Caco-2 (cell line): ENCODE measurements around the gene POLR2M. TPM values are rescaled to one million over a fixed set of nuclear protein-coding genes. Genes with fewer than 3 reads are reported as not detected.

Experiments
- BruUV-seq: library from RNA; stranded (reverse); fragments of 400-500 nt; replicated peaks from 2 replicates; lab custom pipeline; 2021; lab: Mats Ljungman, UMichigan
- CTCF ChIA-PET: fragments of 300-600 bp; sonication (Branson Sonifier 250); formaldehyde crosslinking; loops from one replicate; lab custom pipeline; 2022; ENCODE audit warnings: antibody characterized with exemption; lab: Charles Lee
- POLR2A ChIA-PET: fragments of 300-600 bp; sonication (Branson Sonifier 250); formaldehyde crosslinking; loops from one replicate; lab custom pipeline; 2022; ENCODE audit warnings: antibody characterized with exemption; lab: Charles Lee
- DNase-seq, 2 experiments: peaks; one replicate each; pipeline versions ENCODE4 v3.0.0 to v3.0.0-alpha.2; 2020 to 2022
- H3K27me3 ChIP-seq: replicated peaks from 2 replicates; pipeline ENCODE4 v1.6.0; 2011; ENCODE audit warnings: low read length; ENCODE audit not compliant: control insufficient read depth, insufficient read depth
- H3K36me3 ChIP-seq: 2 replicates; pipeline ENCODE4 v1.5.1; 2011; ENCODE audit warnings: low read length; ENCODE audit not compliant: control insufficient read depth, insufficient read depth
- H3K4me1 ChIP-seq: fragments of 250-450 bp; sonication (Bioruptor Pico); 2 replicates; pipeline ENCODE4 v1.5.1; 2020; ENCODE audit warnings: mild to moderate bottlenecking
- H3K4me3 ChIP-seq: 2 replicates; pipeline ENCODE4 v1.5.1; 2011; ENCODE audit warnings: low read depth, mild to moderate bottlenecking, control low read depth, low read length
- H3K9me3 ChIP-seq: fragments of 250-450 bp; sonication (Bioruptor Pico); 2 replicates; pipeline ENCODE4 v1.5.1; 2020; ENCODE audit warnings: mild to moderate bottlenecking, moderate library complexity
- H3K27ac Mint-ChIP-seq: one replicate; pipeline ENCODE4 v1.8.0; 2022; ENCODE audit warnings: mixed read lengths; ENCODE audit not compliant: unreplicated experiment
- H3K27me3 Mint-ChIP-seq: one replicate; pipeline ENCODE4 v1.8.0; 2022; ENCODE audit warnings: mixed read lengths; ENCODE audit not compliant: insufficient read depth, unreplicated experiment
- H3K36me3 Mint-ChIP-seq: one replicate; pipeline ENCODE4 v1.8.0; 2022; ENCODE audit warnings: mild to moderate bottlenecking, mixed read lengths; ENCODE audit not compliant: insufficient read depth, unreplicated experiment
- H3K4me1 Mint-ChIP-seq: one replicate; pipeline ENCODE4 v1.8.0; 2022; ENCODE audit warnings: low read depth, mixed read lengths; ENCODE audit not compliant: unreplicated experiment
- H3K4me3 Mint-ChIP-seq: one replicate; pipeline ENCODE4 v1.8.0; 2022; ENCODE audit warnings: mild to moderate bottlenecking, moderate library complexity, mixed read lengths; ENCODE audit not compliant: unreplicated experiment
- H3K9me3 Mint-ChIP-seq: one replicate; pipeline ENCODE4 v1.8.0; 2022; ENCODE audit warnings: mixed read lengths; ENCODE audit not compliant: unreplicated experiment
- intact Hi-C: fragments of 100-400 bp; cut with micrococcal nuclease; formaldehyde crosslinking; loops from one replicate; pipeline ENCODE4 v1.10.0; 2022; ENCODE audit not compliant: unreplicated experiment
- total RNA-seq: library from RNA; stranded (reverse); gene quantifications from 2 replicates; pipeline ENCODE4 v1.2.3, GENCODE V29; 2022
- TF ChIP-seq, protein P1 (sequence below), 2 experiments: fragments of 200-600 bp in 1 of 2; IDR thresholded peaks; 1 replicate in 1 of 2; 2 replicates in 1 of 2; pipeline versions ENCODE4 v1.5.1 to v1.8.0; 2011 to 2022; ENCODE audit warnings: antibody characterized with exemption in 1 of 2, control low read depth in 1 of 2, inconsistent platforms in 1 of 2, low read depth in 1 of 2, low read length in 1 of 2, mild to moderate bottlenecking in 1 of 2, moderate library complexity in 1 of 2; ENCODE audit not compliant: insufficient read depth in 1 of 2, severe bottlenecking in 1 of 2, unreplicated experiment in 1 of 2

Gene POLR2M
- total RNA-seq, 1 experiment from 2014 or later = 81.6 TPM

DNA sequence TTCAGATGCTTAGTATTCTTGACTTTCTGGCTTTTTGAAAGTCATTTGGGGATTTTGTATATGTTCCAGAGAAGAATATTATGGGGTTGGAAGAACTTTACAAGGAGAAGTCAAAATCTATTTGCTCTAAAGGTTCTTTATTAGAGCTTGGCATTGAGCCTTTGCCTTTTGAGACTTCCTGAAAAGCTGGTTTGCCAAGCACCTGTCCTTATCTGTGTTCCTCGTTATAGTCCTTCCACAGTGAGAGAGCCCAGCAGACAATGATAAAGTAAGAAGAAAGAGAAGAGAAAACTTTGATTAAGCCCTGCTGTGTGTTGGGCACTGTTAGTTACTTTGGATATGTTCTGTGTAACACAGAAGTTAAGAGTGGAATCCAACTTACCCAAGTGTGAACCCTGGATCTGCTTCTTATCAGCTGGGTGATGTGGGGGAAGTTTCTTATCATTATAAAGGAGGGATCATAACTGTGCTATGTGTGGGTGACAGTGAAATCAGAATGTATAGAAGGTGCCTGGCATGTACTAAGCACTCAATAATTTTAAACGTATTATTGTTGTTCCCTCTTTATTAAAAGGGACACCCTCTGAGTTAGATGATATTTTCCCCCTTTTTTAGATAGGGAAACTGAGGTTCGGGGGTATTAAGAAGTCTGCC is 44.3 kb upstream of the POLR2M start:
- CTCF ChIA-PET = interaction anchor here (0.8 to 1.5 kb wide), 2 partner anchors 20 to 409 kb away, joined by 3 read pairs; no protein-coding TSS in a partner anchor
- no peaks in the 10 kb centered on the region for H3K27me3 ChIP-seq
- TF ChIP-seq, protein P1, sequence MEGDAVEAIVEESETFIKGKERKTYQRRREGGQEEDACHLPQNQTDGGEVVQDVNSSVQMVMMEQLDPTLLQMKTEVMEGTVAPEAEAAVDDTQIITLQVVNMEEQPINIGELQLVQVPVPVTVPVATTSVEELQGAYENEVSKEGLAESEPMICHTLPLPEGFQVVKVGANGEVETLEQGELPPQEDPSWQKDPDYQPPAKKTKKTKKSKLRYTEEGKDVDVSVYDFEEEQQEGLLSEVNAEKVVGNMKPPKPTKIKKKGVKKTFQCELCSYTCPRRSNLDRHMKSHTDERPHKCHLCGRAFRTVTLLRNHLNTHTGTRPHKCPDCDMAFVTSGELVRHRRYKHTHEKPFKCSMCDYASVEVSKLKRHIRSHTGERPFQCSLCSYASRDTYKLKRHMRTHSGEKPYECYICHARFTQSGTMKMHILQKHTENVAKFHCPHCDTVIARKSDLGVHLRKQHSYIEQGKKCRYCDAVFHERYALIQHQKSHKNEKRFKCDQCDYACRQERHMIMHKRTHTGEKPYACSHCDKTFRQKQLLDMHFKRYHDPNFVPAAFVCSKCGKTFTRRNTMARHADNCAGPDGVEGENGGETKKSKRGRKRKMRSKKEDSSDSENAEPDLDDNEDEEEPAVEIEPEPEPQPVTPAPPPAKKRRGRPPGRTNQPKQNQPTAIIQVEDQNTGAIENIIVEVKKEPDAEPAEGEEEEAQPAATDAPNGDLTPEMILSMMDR (IDR thresholded peaks at IDR 0.05; ENCODE audit: insufficient read depth in 1 of 2, low read depth in 1 of 2, low read length in 1 of 2, severe bottlenecking in 1 of 2, unreplicated experiment in 1 of 2) = no peak
- no peaks in the 10 kb centered on the region for H3K36me3 Mint-ChIP-seq
- peak overlapping the region; percentile 2 for H3K27ac Mint-ChIP-seq
- POLR2A ChIA-PET = interaction anchor here (1.2 kb wide), 1 partner anchor 44 kb away, joined by 3 read pairs; the partner anchor contains the start of gene POLR2M
- H3K27me3 Mint-ChIP-seq = no peaks in the 10 kb centered on the region
- H3K9me3 Mint-ChIP-seq = no peaks in the 10 kb centered on the region
- peaks cover 13% of the 10 kb centered on the region for H3K4me1 ChIP-seq
- intact Hi-C loops = loop anchor here (10.0 kb wide), 1 partner anchor 403 kb away; the partner anchor contains the start of gene ALDH1A2
- no peaks in the 10 kb centered on the region for H3K9me3 ChIP-seq
- no TSS peak for BruUV-seq
- H3K4me1 Mint-ChIP-seq = peaks cover 11% of the 10 kb centered on the region
- no peak overlapping the region for H3K4me3 ChIP-seq
- no peak overlapping the region for H3K4me3 Mint-ChIP-seq
- H3K36me3 ChIP-seq = no peaks in the 10 kb centered on the region
- DNase-seq = no peak

DNA sequence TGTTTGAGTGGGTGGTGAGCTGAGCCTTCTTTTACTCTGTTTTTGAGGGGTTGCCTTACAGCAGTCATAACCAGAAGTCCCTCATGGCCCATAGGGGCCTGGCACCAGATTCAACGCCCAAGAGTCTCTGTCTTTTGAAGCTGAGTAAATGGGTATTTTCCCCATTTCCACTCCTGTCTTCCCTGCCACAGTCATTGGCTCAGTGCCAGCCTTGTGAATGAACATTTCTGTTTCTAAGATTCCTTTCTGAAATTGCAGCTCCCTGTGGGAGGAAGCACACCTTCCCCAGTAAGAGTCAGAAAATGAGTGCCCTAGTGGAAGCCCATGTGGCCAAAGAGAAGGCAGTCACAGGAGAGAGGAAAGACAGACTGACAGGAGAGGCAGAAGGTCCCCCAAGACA is 43.7 kb upstream of the POLR2M start:
- ChIA-PET POLR2A (interaction anchor here (1.2 kb wide), 1 partner anchor 44 kb away, joined by 3 read pairs; the partner anchor contains the start of gene POLR2M), CTCF (interaction anchor here (0.8 kb wide), 1 partner anchor 408 kb away, joined by 3 read pairs; no protein-coding TSS in a partner anchor)
- H3K9me3 ChIP-seq = no peaks in the 10 kb centered on the region
- no peaks in the 10 kb centered on the region for H3K9me3 Mint-ChIP-seq
- no peaks in the 10 kb centered on the region for H3K36me3 Mint-ChIP-seq
- DNase-seq = no peak
- H3K4me3 ChIP-seq = no peak overlapping the region
- no peaks in the 10 kb centered on the region for H3K27me3 ChIP-seq
- H3K36me3 ChIP-seq = no peaks in the 10 kb centered on the region
- H3K27me3 Mint-ChIP-seq = no peaks in the 10 kb centered on the region
- peaks cover 19% of the 10 kb centered on the region for H3K4me1 ChIP-seq
- no peak overlapping the region for H3K4me3 Mint-ChIP-seq
- TF ChIP-seq, protein P1 (IDR thresholded peaks at IDR 0.05; ENCODE audit: insufficient read depth in 1 of 2, low read depth in 1 of 2, low read length in 1 of 2, severe bottlenecking in 1 of 2, unreplicated experiment in 1 of 2) = no peak
- no peak overlapping the region for H3K27ac Mint-ChIP-seq
- peaks cover 11% of the 10 kb centered on the region for H3K4me1 Mint-ChIP-seq
- no TSS peak for BruUV-seq
- intact Hi-C loops = loop anchor here (10.0 kb wide), 1 partner anchor 402 kb away; the partner anchor contains the start of gene ALDH1A2

DNA sequence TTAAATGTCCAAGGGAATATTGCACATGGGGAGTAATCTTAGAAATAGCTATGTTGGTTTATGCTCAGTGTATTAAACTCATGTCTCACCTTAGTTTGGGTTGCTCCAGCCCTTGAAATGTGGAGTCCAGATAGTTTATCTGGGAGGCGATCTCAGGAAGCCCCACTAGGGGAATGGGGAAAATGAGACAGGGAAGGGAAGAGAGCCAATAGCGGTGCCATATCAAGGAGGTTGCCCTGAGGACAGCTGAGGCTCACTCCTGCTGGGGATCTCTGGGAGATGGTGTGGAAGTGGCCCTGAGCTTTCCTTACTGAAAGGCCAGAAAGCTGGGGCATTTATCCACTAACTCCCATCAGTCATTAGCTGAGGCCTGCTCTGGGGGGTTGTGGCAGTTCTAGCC is 43.3 kb upstream of the POLR2M start:
- Histone ChIP-seq H3K4me1 (peaks cover 23% of the 10 kb centered on the region), H3K27me3 (no peaks in the 10 kb centered on the region), H3K9me3 (no peaks in the 10 kb centered on the region), H3K36me3 (no peaks in the 10 kb centered on the region), H3K4me3 (no peak overlapping the region)
- H3K27ac Mint-ChIP-seq = no peak overlapping the region
- no TSS peak for BruUV-seq
- TF ChIP-seq, protein P1 (IDR thresholded peaks at IDR 0.05; ENCODE audit: insufficient read depth in 1 of 2, low read depth in 1 of 2, low read length in 1 of 2, severe bottlenecking in 1 of 2, unreplicated experiment in 1 of 2) = no peak
- no peak for DNase-seq
- H3K4me1 Mint-ChIP-seq = peaks cover 11% of the 10 kb centered on the region
- CTCF ChIA-PET = no interaction called here
- H3K36me3 Mint-ChIP-seq = no peaks in the 10 kb centered on the region
- no peaks in the 10 kb centered on the region for H3K27me3 Mint-ChIP-seq
- intact Hi-C loops = loop anchor here (10.0 kb wide), 1 partner anchor 402 kb away; the partner anchor contains the start of gene ALDH1A2
- no peak overlapping the region for H3K4me3 Mint-ChIP-seq
- POLR2A ChIA-PET = interaction anchor here (1.2 kb wide), 1 partner anchor 43 kb away, joined by 3 read pairs; the partner anchor contains the start of gene POLR2M
- H3K9me3 Mint-ChIP-seq = no peaks in the 10 kb centered on the region
